Renal cortex interstitium (tissue), 11 donors: ENCODE data around the gene LYAR. TPM values are rescaled to one million over a fixed set of nuclear protein-coding genes. Genes with fewer than 3 reads are reported as not detected.

Source experiments
- DNase-seq, 11 donors: peaks; one replicate each; pipeline ENCODE4 v3.0.0-alpha.2; 2013; ENCODE audit warnings: low read depth in 9 of 11, low spot score in 4 of 11; ENCODE audit errors: extremely low read depth in 1 of 11
- polyA plus RNA-seq, 3 donors: library from polyadenylated mRNA; unstranded; fragments of 120-200 nt; gene quantifications; one replicate each; pipeline ENCODE4 v1.2.1, GENCODE V29; 2013; ENCODE audit not compliant: insufficient read length in 3 of 3

Gene LYAR
- polyA plus RNA-seq, 3 donors, result 17.4 to 23.1 (median 20.1) TPM

GRCh38 chr4:4233610-4234009 is 56.3 kb downstream of the LYAR start:
- no peak for DNase-seq

DNA sequence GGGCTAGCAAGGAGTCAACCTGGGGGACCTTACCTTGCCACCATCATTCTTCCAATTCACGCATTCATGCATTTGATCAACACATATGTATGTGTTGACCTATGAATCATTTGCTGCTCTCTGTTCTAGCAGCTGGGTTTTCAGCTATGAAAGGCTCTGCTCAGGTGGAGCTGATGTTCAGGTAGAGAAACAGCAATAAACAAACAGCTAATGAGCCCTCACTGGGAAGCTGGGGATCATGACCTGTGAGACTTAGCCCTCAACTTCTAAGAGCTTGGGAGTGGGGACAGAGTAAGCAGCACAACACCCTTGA is 61.6 kb downstream of the LYAR start:
- no peak for DNase-seq

- no peak for DNase-seq
These were observed 62.2 kb downstream of the LYAR start for GRCh38 chr4:4227510-4228355.

GRCh38 chr4:4226606-4227438 is 63.1 kb downstream of the LYAR start, which contains the start of gene OTOP1:
Gene OTOP1 (minus strand): TSS chr4:4226929. CDS start chr4:4226864, 65 bp downstream.
- no peak for DNase-seq

DNA sequence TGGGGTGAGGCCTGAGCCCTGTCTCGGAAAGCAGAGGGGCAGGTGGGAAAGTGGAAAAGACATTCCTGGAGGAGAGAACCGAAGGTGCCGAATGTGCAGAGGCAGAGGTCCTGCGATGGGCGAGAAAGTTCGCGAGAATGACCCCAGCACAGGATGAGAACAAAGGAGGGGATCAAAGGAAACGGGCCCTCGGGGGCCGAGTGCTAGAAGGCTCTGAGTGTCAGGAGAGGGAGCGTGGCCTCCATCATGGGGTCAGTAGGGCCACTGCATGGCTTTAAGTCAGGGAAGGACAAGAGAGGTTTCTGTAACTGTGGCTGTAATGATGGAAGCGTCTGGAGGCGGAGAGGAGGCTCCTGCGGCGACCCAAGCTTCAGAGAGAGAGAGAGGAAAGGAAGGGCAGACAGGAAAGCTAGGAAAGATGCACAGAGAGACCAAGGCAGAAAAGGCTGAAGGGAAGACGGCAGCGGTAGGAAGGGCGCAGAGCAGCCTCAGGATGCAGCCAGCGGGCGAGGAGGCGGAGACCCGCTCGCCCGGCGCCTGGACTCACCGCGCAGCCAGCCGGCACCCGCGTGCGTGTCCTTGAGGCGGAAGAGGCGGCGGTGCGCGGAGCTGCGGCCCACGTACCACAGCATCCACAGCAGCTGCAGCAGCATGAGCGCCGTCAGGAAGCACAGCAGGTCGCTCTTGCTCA is 63.9 kb downstream of the LYAR start:
- DNase-seq, result no peak

Other genes with a start within 250 kb of the LYAR start
- not detected for gene OTOP1, start 63.2 kb downstream of the LYAR start, polyA plus RNA-seq
- 10 to 100 TPM; 45.7 to 49.0 (median 47.0) TPM for gene TMEM128, start 41.9 kb downstream of the LYAR start, polyA plus RNA-seq
- gene ZBTB49, start 97 bp upstream of the LYAR start, polyA plus RNA-seq, result 10 to 100 TPM in 2 of 3 donors, 1 to 10 TPM in 1; 9.0 to 10.8 (median 10.5) TPM
- gene NSG1, start 96.9 kb upstream of the LYAR start, polyA plus RNA-seq, result 1 to 10 TPM; 2.5 to 6.0 (median 5.4) TPM